Measurements from ENCODE around the gene C20orf144.

C20orf144 gene

GRCh38 chr20:33677991-33678702, 16.0 kb downstream of the C20orf144 start:
- no peak for DNase-seq

GRCh38 chr20:33679758-33680485, 17.8 kb downstream of the C20orf144 start:
- DNase-seq, result no peak

DNA sequence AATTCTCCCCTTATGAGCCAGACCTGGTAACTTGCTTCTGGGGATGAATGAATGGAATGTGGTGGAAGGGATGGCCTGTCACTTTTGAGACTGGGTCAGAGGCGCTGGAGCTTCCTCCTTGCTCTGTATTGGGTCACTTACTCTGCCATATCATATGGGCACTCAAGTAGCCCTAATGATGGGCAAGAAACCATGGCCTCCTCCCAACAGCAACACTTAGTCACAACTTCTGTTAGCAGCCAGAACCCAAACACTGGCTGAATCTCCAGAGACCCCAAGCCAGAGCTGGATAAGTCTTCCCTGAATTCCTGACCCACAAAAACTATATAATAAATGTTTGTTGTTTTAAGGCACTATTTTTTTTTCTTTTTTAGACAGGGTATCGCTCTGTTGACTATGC, 18.6 kb downstream of the C20orf144 start:
- DNase-seq, result no peak

- DNase-seq, result no peak
These were observed 19.2 kb downstream of the C20orf144 start for GRCh38 chr20:33681288-33681687.

- DNase-seq, result peak; percentile 72
These were observed 19.7 kb downstream of the C20orf144 start for GRCh38 chr20:33681728-33682353.

DNA sequence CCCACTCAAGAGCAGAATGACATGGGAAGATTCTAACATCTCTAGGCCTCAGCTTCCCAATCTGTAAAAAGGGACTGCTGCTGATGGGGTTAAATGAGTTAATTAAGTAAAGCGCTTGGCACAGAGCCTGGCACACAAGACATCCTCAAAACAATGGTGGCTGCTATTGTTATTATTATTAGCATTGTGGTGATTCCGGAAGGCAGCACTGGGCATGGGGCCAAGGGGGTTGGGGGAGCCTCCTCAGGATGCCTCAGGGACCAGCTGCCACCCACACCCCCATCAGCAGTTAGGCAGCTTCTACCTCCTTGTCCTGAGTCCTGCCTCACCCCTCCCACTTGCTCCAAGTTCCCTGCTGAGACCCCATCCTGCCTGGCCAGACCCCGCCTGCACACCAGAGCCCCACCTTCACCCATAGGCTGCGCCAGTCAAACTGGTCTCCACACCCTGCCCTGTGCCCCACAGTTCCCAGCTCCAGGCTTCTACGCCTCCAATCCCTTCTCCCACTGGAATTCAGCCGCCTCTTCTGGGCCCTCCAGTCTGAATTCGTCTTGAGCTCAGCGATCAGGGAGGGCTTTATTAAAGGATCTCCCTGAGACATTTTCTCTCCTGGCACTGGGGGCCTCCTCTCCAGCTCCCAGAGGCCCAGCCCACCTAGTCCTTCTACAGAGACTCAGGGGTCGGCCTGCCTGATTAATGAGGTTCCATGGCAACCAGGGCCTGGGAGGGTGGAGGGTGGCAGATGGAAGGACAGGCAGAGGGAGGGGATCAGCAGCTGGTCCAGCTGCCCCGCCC, 22.6 kb downstream of the C20orf144 start:
- DNase-seq, result peak; percentile 83

GRCh38 chr20:33685328-33686099, 23.4 kb downstream of the C20orf144 start:
- DNase-seq, result peak; percentile 66

DNA sequence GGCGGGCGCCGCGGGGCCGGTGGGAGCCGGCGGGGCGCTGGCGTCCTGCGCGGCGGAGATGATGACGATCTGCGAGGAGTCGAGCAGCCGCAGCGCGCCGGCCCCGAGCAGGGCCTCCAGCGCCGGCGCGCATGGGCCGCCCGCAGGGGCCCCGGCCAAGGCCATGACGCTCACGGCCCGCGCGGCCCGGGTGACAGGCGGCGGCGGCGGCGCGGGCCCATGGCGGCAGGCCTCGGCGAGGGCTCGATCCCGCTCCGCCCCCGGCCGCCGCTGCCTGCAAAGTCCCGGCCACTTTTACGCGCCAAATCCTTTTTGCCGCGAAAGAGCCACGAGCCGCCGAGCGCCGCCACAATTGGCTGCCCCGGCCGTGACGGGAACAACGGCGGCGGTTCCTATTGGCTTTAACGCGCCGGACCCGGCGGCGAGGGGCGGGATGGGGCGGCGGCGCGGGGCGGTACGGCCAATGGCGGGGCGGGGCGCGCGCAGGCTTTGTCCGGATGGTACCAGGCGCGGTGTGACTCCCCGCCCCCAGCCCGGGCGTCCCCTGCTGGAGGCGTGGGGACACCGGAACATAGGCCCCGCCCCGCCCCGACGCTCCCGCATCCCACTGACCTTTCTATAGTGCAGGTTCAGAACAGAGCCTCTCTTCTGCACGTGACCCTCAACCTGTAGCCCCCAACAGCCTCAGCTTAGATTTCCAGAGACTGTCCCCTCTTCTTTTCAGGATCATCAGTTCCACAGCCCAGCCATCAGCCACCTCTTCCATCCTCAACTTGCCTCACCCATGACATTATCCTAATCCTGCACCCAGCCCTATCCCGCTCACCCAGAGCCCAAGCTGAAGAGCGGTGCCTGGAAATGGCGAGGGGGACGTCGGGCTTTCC, 24.2 kb downstream of the C20orf144 start, which contains the start of gene E2F1:
E2F1 (minus strand) TSS at position 286 of the 884 bp plus-strand sequence; CDS start at position 165, 121 bp downstream.
- DNase-seq, result peak; percentile 99

- DNase-seq, result no peak
These were observed 24.8 kb downstream of the C20orf144 start for GRCh38 chr20:33686984-33687366.

DNA sequence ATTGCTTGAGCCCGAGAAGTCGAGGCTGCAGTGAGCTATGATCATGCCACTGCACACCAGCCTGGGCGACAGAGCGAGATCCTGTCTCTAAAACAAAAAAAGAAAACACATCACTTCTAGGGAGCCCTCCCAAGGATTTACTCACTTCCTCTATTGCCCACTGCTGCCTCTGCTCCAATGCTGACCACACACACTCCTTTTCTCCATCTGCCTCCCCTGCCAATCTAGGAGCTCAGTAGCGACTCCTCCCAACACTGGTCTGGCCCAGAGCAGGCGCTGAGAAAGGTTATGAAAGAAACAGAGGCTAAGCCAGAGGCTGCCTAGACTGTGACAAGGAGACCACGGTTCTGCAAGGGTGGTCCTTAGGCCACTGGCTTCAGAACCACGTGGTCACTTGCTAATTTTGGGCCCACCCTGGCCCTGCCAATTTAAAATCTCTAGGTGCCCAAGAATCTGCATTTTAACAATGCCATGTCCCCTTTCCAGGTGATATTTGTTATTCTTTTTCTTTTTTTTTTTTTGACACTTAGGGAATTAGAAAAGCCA, 25.3 kb downstream of the C20orf144 start:
- no peak for DNase-seq

- DNase-seq, result no peak
These were observed 26.1 kb downstream of the C20orf144 start for GRCh38 chr20:33687993-33688937.

GRCh38 chr20:33688938-33689424, 26.9 kb downstream of the C20orf144 start:
- no peak for DNase-seq

GRCh38 chr20:33689493-33689892, 27.4 kb downstream of the C20orf144 start:
- no peak for DNase-seq

DNA sequence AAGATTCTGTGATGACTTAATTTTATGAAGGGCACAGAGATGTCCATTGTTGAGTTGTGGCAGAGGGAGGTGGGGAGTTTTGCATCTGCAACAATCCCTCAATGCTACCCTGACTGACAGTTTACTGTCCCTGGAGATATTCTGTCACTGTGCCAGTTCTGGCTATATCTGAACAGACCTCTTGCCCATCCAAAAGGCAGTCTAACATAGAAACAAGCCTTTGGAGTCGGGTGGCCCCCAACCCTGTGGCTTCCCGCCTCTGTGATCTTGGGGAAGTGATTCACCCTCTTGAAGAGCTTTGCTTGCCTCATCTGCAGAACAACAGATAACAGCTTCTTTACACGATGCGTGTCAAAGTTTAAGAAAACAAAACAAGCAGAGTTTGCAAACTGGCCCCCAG, 27.8 kb downstream of the C20orf144 start:
- DNase-seq, result no peak

GRCh38 chr20:33693289-33693688, 31.2 kb downstream of the C20orf144 start:
- no peak for DNase-seq

- peak; percentile 83 for DNase-seq
These were observed 31.9 kb downstream of the C20orf144 start for GRCh38 chr20:33693741-33694638.

DNA sequence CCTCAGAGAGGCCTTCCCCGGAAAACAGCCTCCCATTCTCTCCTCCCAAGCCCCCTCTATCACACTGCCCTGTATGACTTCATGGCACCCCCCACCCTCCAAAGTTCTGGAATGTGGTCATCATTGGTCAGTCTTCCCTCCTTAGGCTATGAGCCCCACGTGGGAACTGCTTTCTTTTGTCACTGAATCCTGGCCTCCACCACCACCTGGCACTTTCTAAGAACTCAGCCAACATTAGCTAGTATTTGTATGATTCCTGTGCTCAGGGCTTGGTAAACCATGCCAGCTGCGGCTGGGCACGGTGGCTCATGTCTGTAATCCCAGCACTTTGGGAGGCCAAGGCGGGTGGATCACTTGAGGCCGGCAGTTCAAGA, 32.5 kb downstream of the C20orf144 start:
- DNase-seq, result peak; percentile 1

DNA sequence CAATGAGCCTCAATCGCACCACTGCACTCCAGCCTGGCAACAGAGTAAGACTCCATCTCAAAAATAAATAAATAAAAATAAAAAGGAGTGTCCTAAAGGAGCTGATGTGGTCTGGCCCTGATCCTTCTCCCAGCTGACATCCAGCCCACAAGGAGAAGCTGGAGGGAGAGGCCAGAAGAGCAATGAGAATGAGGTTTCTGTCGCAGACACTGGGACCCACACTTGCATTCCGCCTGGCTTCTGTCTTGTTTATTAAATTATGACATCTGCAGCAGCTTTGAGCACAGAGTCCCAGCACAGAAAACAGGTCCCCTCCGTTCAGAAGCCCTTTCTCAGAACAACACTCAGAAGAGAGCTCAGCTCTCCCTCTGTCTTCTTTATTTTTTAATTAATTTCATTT, 34.3 kb downstream of the C20orf144 start:
- no peak for DNase-seq
